ENCODE data around the gene CANT1.

CANT1 gene

GRCh38 chr17:79009397-79010303 is at the start of gene CANT1:
Gene CANT1 (minus strand): TSS chr17:79009764. CDS start chr17:78997622, 12,142 bp downstream.
- peak; percentile 60 to 61 for DNase-seq (ENCODE audit: low read depth in 2 of 2)

GRCh38 chr17:79057737-79058385 is 48.3 kb upstream of the CANT1 start:
- no peak for DNase-seq (ENCODE audit: low read depth in 2 of 2)

- DNase-seq (ENCODE audit: low read depth in 2 of 2), result no peak
Observed at GRCh38 chr17:79055197-79055596, 45.6 kb upstream of the CANT1 start.

GRCh38 chr17:79054200-79054960 is 44.8 kb upstream of the CANT1 start:
- DNase-seq (ENCODE audit: low read depth in 2 of 2), result no peak

GRCh38 chr17:79053251-79053925 is 43.8 kb upstream of the CANT1 start:
- DNase-seq (ENCODE audit: low read depth in 2 of 2), result no peak

GRCh38 chr17:79052131-79052530 is 42.6 kb upstream of the CANT1 start:
- DNase-seq (ENCODE audit: low read depth in 2 of 2), result no peak

GRCh38 chr17:79051306-79051705 is 41.7 kb upstream of the CANT1 start:
- DNase-seq (ENCODE audit: low read depth in 2 of 2), result no peak

GRCh38 chr17:79050551-79050950 is 41.0 kb upstream of the CANT1 start:
- no peak for DNase-seq (ENCODE audit: low read depth in 2 of 2)

GRCh38 chr17:79049821-79050220 is 40.3 kb upstream of the CANT1 start:
- DNase-seq (ENCODE audit: low read depth in 2 of 2), result no peak

GRCh38 chr17:79048826-79049755 is 39.5 kb upstream of the CANT1 start:
- DNase-seq (ENCODE audit: low read depth in 2 of 2), result no peak

GRCh38 chr17:79047923-79048825 is 38.6 kb upstream of the CANT1 start:
- DNase-seq (ENCODE audit: low read depth in 2 of 2), result no peak

GRCh38 chr17:79047291-79047920 is 37.8 kb upstream of the CANT1 start:
- no peak for DNase-seq (ENCODE audit: low read depth in 2 of 2)

GRCh38 chr17:79046916-79047280 is 37.3 kb upstream of the CANT1 start:
- DNase-seq (ENCODE audit: low read depth in 2 of 2), result no peak

GRCh38 chr17:79046197-79046915 is 36.8 kb upstream of the CANT1 start:
- DNase-seq (ENCODE audit: low read depth in 2 of 2), result no peak

- peak; percentile 33 to 47 for DNase-seq (ENCODE audit: low read depth in 2 of 2)
Observed at GRCh38 chr17:79045842-79046196, 36.3 kb upstream of the CANT1 start.

GRCh38 chr17:79045001-79045729 is 35.6 kb upstream of the CANT1 start:
- DNase-seq (ENCODE audit: low read depth in 2 of 2), result no peak

- DNase-seq (ENCODE audit: low read depth in 2 of 2), result no peak
Observed at GRCh38 chr17:79044462-79044861, 34.9 kb upstream of the CANT1 start.

- DNase-seq (ENCODE audit: low read depth in 2 of 2), result no peak
Observed at GRCh38 chr17:79043931-79044320, 34.4 kb upstream of the CANT1 start.

All from stimulated activated CD4-positive, alpha-beta T cell treated with anti-CD3 and anti-CD28 coated beads, Interleukin-1b, Interleukin-23, amount 100 ng/mL, for 1 hour (primary cell).